Panc1 (cell line): Measurements from ENCODE around the gene MMP15. TPM values are rescaled to one million over a fixed set of nuclear protein-coding genes. Genes with fewer than 3 reads are reported as not detected.
"Not testable (repeated sequence)": the region's sequence is repeated elsewhere in the genome, so short reads cannot be mapped to it uniquely, and the experiment has no call there.

Source experiments
- ATAC-seq: fragments of 200-7000 bp; cut with Tn5 transposase; 2 replicates; pipeline ENCODE4 v1.9.1; 2020; ENCODE audit warnings: mild to moderate bottlenecking, moderate library complexity
- BruUV-seq: library from RNA; stranded (reverse); fragments of 400-500 nt; replicated peaks from 2 replicates; lab custom pipeline; 2021; lab: Mats Ljungman, UMichigan
- CTCF ChIA-PET: fragments of 300-600 bp; sonication (Branson Sonifier 250); formaldehyde crosslinking; loops from one replicate; lab custom pipeline; 2022; ENCODE audit warnings: antibody characterized with exemption; lab: Charles Lee
- POLR2A ChIA-PET: fragments of 300-600 bp; sonication (Branson Sonifier 250); formaldehyde crosslinking; loops from one replicate; lab custom pipeline; 2022; ENCODE audit warnings: antibody characterized with exemption; lab: Charles Lee
- DNase-seq: peaks from one replicate; pipeline ENCODE4 v3.0.0-alpha.2; 2010; ENCODE audit warnings: low read depth, low spot score
- H3K27ac ChIP-seq: 2 replicates; pipeline ENCODE4 v1.5.1; 2011; ENCODE audit warnings: mild to moderate bottlenecking, low read length, inconsistent platforms
- H3K27me3 ChIP-seq: fragments of 200-500 bp; sonication (Bioruptor generic); 2 replicates; pipeline ENCODE4 v1.6.0; 2014; ENCODE audit warnings: low read length, inconsistent platforms; ENCODE audit not compliant: control insufficient read depth, insufficient read depth
- H3K36me3 ChIP-seq: fragments of 200-500 bp; sonication (Bioruptor generic); 2 replicates; pipeline ENCODE4 v1.5.1; 2014; ENCODE audit warnings: inconsistent platforms, mild to moderate bottlenecking, low read length, moderate library complexity; ENCODE audit not compliant: control insufficient read depth, insufficient read depth
- H3K4me1 ChIP-seq: 2 replicates; pipeline ENCODE4 v1.5.1; 2011; ENCODE audit warnings: inconsistent platforms, mild to moderate bottlenecking, low read length, moderate library complexity; ENCODE audit not compliant: control insufficient read depth, insufficient read depth
- H3K4me3 ChIP-seq, 2 experiments: 2 replicates each; pipeline ENCODE4 v1.5.1; 2011 to 2012; ENCODE audit warnings: low read depth in 2 of 2, low read length in 2 of 2, mild to moderate bottlenecking in 2 of 2, inconsistent platforms in 1 of 2, moderate library complexity in 1 of 2
- H3K9me3 ChIP-seq: fragments of 200-500 bp; sonication (Bioruptor generic); 2 replicates; pipeline ENCODE4 v1.5.1; 2014; ENCODE audit warnings: low read depth, mild to moderate bottlenecking, inconsistent platforms, low read length, moderate library complexity; ENCODE audit not compliant: control insufficient read depth, insufficient read depth
- CTCF ChIP-seq: fragments of 450-650 bp; IDR thresholded peaks from 2 replicates; pipeline ENCODE4 v1.5.1; 2017; ENCODE audit warnings: mild to moderate bottlenecking
- POLR2AphosphoS5 ChIP-seq: IDR thresholded peaks from 2 replicates; pipeline ENCODE4 v1.6.1; 2012; ENCODE audit warnings: mild to moderate bottlenecking, low read depth, low read length, moderate library complexity
- REST ChIP-seq, 2 experiments: IDR thresholded peaks; 2 replicates each; pipeline ENCODE4 v1.6.1; 2011 to 2012; ENCODE audit warnings: low read depth in 2 of 2, control low read depth in 1 of 2, low read length in 1 of 2, mild to moderate bottlenecking in 1 of 2, moderate library complexity in 1 of 2; ENCODE audit not compliant: insufficient read depth in 1 of 2
- SIN3A ChIP-seq: IDR thresholded peaks from 2 replicates; pipeline ENCODE4 v1.6.1; 2012; ENCODE audit warnings: low read depth, mild to moderate bottlenecking, low read length, moderate library complexity, borderline replicate concordance; ENCODE audit not compliant: insufficient read depth
- TCF7L2 ChIP-seq: IDR thresholded peaks from 2 replicates; pipeline ENCODE4 v1.6.1; 2011; ENCODE audit warnings: mild to moderate bottlenecking, low read depth, low read length, inconsistent platforms
- in situ Hi-C: cut with HindIII; loops from 2 replicates; pipeline ENCODE4 v1.10.0; 2016; ENCODE audit warnings: low sequenced_read_pairs, low pct_unique_long_range_greater_than_20kb
- intact Hi-C: fragments of 100-400 bp; cut with micrococcal nuclease; formaldehyde crosslinking; loops from one replicate; pipeline ENCODE4 v1.10.0; 2022; ENCODE audit not compliant: unreplicated experiment
- total RNA-seq: library from RNA; stranded (reverse); gene quantifications from one replicate; pipeline ENCODE4 v1.2.1, GENCODE V29; 2021; ENCODE audit not compliant: unreplicated experiment

Gene MMP15
- total RNA-seq, 1 experiment from 2014 or later: 10.9 TPM

- no peak for DNase-seq
- Histone ChIP-seq H3K9me3 (no peaks in the 10 kb centered on the region), H3K36me3 (no peaks in the 10 kb centered on the region), H3K27me3 (no peaks in the 10 kb centered on the region), H3K4me3 (no peak overlapping the region), H3K27ac (no peak overlapping the region), H3K4me1 (no peaks in the 10 kb centered on the region)
- POLR2A ChIA-PET: no interaction called here
- in situ Hi-C loops (no loop called here), intact Hi-C loops (no loop called here)
- no peak for TF ChIP-seq REST (IDR thresholded peaks at IDR 0.05; ENCODE audit: insufficient read depth in 1 of 2, low read depth in 2 of 2, low read length in 1 of 2)
- TF ChIP-seq CTCF: no peak
- TF ChIP-seq TCF7L2: no peak
- TF ChIP-seq SIN3A: no peak
- TF ChIP-seq POLR2AphosphoS5: no peak
- peak; percentile 84 for ATAC-seq
- CTCF ChIA-PET: no interaction called here
- no TSS peak for BruUV-seq
Measured at GRCh38 chr16:57977418-57978069, 48.0 kb upstream of the MMP15 start.

GRCh38 chr16:57978070-57978465 lies 47.5 kb upstream of the MMP15 start:
- H3K27me3 ChIP-seq, H3K4me3 ChIP-seq, H3K4me1 ChIP-seq, POLR2A ChIA-PET, BruUV-seq, intact Hi-C loops, ATAC-seq, H3K36me3 ChIP-seq, H3K9me3 ChIP-seq, CTCF ChIA-PET, in situ Hi-C loops, H3K27ac ChIP-seq, DNase-seq: not testable (repeated sequence)

- no peaks in the 10 kb centered on the region for H3K9me3 ChIP-seq
- TF ChIP-seq REST (IDR thresholded peaks at IDR 0.05; ENCODE audit: insufficient read depth in 1 of 2, low read depth in 2 of 2, low read length in 1 of 2) (no peak), POLR2AphosphoS5 (no peak), CTCF (no peak), TCF7L2 (no peak), SIN3A (no peak)
- ATAC-seq (no peak), DNase-seq (no peak)
- H3K27me3 ChIP-seq: no peaks in the 10 kb centered on the region
- CTCF ChIA-PET: no interaction called here
- H3K4me3 ChIP-seq: no peak overlapping the region
- no peaks in the 10 kb centered on the region for H3K4me1 ChIP-seq
- POLR2A ChIA-PET: no interaction called here
- in situ Hi-C loops: no loop called here
- no TSS peak for BruUV-seq
- intact Hi-C loops: no loop called here
- no peak overlapping the region for H3K27ac ChIP-seq
- H3K36me3 ChIP-seq: no peaks in the 10 kb centered on the region
Measured at GRCh38 chr16:57979006-57979585, 46.5 kb upstream of the MMP15 start.
